ENCODE measurements around the gene MAD1L1.

- no peak for TF ChIP-seq POLR2A (IDR thresholded peaks at IDR 0.05)
- TF ChIP-seq CTCF (IDR thresholded peaks at IDR 0.05) = no peak
- no peak for TF ChIP-seq EP300 (IDR thresholded peaks at IDR 0.05)
These were observed 334.0 kb downstream of the MAD1L1 start for GRCh38 chr7:1898628-1899185.
